ENCODE results near the gene GPR139.

GRCh38 chr16:20042848-20043247 lies 30.8 kb downstream of the GPR139 start:
- TF ChIP-seq CTCF (IDR thresholded peaks at IDR 0.05; ENCODE audit: insufficient read depth, low read length, poor library complexity, severe bottlenecking) = no peak
- TF ChIP-seq EZH2phosphoT487 (conservative IDR thresholded peaks at IDR 0.05; ENCODE audit: low read length) = no peak
